NCI-H82 treated with DMSO at 0.1 percent for 48 hours (cell line): ENCODE results near the gene FAM162A.
"Not testable (repeated sequence)": the region's sequence is repeated elsewhere in the genome, so short reads cannot be mapped to it uniquely, and the experiment has no call there.

Source experiments
- DNase-seq: peaks from one replicate; lab custom pipeline; 2025; ENCODE audit not compliant: unreplicated experiment; lab: John Stamatoyannopoulos, UW

Gene FAM162A, protein sequence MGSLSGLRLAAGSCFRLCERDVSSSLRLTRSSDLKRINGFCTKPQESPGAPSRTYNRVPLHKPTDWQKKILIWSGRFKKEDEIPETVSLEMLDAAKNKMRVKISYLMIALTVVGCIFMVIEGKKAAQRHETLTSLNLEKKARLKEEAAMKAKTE

DNA sequence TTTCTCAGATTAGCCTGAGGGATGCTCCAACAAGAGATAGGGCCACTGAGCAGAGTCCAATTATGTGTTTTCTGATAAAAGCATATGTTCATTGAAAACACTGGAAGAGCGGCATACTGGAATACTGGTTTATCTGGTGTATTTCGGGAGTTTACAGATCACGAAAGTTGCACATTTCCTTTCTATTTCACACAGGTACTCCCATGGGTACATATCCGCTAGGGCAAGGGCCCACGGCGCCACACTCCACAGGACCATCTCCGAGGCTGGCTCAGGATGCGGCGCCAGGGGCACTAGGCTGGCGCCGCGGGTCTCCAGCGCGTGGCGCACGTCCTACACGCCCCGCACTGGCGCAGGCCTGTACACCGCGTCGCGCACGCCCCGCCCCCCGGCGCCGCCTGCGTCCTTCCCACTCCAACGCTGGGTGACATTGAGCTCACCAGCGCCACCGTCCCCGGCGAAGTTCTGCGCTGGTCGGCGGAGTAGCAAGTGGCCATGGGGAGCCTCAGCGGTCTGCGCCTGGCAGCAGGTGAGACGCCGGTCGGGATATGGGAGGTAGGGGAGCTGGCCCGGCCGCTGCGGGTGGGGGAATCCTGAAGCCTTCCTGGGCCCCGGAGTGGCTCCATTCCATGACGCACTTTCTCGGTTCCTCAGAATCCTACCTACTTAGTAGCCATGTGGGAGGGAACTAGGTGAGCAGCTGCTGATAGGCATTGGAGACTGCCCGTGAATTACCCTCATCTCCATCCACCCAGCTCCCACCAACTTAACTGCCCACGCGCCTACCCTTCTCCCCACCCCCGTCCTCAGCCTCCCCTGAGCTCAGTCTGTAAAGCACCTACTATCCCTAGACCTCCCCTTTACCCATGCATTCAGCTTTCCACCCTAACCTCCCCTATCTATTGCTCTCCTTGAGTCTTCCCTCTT is at the start of gene FAM162A:
FAM162A (plus strand) TSS at position 412 of the 927 bp plus-strand sequence; CDS start at position 496, 84 bp downstream.
- DNase-seq, result peak; percentile 87

DNA sequence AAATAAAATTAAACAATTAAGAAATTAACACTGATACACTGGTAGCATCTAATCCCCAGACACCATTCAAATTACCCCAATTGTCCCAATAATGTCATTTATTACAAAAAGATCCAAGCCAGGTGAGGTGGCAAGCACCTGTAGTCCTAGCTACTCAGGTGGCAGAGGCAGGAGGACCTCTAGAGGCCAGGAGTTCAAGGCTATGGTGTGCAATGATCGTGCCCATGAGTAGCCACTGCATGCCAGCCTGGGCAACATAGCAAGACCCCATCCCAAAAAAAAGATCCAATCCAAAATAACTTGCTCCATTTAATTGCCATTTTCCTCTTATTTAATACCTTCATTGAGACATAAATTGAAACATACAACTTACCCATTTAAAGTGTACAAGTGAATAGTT is 41.2 kb upstream of the FAM162A start:
- DNase-seq, result no peak

DNA sequence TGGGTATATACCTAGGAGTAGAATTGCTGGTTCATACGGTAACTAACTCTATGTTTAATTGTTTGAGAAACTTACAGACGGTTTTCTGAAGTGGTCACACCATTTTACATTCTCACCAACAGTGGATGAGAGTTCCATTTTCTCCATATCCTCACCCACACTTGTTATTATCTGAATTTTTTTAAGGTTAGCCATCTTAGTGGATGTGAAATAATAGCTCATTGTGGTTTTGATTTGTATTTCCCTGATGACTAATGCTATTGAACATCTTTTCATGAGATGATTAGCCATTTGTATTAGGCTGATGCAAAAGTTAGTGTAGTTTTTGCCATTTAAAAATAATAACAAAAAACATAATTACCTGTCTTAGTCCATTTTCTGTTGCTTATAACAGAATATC is 40.3 kb upstream of the FAM162A start:
- no peak for DNase-seq

DNA sequence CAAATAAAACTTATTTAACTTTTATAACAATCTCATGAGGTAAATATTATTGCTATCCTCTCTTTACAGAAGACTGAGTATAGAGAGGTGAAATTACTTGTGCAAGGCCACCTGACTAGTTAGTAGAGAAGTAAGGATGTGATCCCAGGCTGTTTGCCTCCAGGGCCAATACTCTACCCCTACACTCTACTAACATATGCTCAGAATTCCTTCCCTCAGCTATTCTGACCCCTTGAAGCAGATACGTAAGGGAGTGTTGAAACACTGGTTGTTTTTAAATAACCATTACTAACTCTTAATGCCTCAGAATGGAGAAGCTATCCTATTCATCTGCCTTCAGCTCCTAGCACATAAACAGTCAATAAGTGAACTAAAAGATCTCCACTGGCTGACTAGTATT is 34.8 kb upstream of the FAM162A start:
- no peak for DNase-seq

DNA sequence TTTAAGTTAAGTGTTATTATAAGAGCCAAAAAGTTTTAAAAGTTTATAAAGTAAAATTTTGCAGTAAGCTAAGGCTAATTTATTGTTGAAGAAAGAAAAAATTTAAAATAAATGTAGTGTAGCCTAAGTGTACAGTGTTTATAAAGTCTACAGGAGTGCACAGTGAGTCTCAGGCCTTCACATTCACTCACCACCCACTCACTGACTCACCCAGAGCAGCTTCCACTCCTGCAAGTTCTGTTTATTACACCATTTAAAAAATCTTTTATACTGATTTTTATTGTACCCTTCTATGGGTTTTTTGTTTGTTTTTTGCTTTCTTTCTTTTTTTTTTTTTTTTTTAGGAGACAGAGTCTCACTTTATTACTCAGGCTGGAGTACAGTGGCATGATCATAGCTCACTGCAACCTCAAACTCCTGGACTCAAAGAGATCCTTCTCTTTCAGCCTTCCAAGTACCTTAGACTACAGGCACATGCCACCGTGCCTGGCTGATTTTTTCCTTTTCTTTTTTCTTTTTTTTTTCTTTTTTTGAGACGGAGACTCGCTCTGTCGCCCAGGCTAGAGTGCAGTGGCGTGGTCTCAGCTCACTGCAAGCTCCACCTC is 33.1 kb upstream of the FAM162A start:
- DNase-seq, result no peak

DNA sequence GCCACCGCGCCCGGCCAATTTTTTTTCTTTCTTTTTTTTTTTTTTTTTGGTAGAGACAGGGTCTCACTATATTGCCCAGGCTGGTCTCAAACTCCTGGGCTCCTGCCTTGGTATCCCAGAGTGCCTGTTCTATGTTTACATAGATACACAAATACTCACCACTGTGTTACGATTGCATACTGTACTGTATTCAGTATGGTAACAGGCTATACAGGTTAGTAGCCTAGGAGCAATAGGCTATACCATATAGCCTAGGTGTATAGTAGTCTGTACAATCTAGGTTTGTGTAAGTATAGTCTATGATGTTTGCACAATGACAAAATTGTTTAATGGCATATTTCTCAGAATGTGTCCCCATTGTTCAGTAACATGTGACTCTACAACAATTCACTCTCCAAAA is 32.4 kb upstream of the FAM162A start:
- DNase-seq, result no peak

DNA sequence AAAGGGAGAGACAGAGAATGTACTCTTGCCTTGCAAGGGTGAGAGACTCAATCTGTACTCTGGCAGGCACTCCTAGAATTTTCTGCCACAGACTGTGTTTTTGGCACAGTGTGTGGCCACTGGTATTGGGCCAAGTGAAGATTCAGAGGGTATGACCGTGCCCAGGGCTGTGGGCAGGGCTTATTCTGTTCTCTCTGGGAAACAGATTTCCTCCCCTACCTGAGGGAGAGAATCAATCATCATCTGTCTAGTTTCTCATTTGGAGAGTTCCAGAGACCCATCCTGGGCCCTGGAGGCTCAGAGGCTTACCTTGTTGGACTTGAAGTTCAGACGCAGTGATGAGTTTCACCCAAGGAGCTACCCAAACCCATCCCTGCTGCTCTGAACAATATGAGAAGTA is 30.8 kb upstream of the FAM162A start:
- DNase-seq, result no peak

DNA sequence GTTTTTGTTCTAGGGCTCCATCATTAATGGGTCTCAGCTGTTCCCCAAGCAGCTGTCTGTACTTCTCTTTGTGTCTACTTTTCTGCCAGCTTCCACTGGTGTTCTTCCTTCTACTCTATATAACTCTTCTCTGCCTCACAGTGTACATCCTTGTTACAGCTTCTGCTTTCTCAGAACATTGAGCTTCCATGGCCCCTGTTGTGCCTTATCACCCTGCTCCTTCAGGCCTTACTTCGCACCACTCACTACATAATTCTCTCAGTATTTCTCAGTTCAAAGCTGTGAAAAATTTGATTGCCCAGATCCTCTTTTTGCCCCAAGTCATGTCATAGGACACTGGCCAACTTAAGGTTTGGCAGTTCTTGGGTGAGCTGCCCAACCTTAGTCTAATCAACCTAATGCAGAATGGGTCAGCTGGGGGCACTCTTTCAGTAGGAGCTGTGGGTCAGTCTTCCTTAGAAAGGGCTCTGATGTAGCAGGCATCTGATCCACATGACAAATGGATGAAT is 30.0 kb upstream of the FAM162A start:
- DNase-seq, result no peak

DNA sequence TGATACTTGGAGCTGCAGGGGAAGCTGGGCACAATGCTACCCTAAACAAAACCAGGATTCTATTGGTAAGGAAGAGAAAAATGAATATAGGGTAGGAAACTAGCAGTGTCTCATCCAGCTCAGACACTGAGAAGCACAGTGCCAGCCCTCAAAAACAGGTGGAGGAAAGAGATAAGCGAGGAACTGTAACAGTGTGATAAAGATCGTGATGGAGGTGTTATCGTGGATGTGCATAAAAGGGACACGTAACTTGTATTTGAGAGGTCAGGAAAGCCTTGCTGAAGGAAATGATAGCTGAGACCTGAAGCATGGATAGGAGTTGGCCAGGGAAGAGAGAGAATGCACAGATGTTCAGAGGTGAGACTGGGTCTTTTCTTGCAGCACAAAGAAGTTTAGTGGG is 28.4 kb upstream of the FAM162A start:
- DNase-seq, result no peak

DNA sequence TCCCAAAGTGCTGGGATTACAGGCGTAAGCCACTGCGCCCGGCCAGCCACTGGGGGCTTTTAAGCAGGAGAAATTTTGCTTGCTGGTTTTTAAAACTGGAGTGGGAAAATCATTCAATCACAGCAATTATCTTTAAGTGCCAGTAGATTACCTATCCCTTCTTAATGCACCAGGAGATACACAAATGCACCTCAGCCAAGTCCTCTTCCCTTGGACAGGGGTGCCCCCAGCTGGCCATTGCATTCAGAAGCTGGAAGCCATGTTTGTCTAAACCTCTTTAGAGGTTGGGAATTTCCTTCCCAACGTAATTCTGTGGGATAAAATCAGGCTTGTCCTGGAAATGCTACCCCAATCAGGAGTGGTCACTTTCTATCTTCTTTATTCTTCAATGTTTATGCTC is 27.6 kb upstream of the FAM162A start:
- peak; percentile 33 for DNase-seq

DNA sequence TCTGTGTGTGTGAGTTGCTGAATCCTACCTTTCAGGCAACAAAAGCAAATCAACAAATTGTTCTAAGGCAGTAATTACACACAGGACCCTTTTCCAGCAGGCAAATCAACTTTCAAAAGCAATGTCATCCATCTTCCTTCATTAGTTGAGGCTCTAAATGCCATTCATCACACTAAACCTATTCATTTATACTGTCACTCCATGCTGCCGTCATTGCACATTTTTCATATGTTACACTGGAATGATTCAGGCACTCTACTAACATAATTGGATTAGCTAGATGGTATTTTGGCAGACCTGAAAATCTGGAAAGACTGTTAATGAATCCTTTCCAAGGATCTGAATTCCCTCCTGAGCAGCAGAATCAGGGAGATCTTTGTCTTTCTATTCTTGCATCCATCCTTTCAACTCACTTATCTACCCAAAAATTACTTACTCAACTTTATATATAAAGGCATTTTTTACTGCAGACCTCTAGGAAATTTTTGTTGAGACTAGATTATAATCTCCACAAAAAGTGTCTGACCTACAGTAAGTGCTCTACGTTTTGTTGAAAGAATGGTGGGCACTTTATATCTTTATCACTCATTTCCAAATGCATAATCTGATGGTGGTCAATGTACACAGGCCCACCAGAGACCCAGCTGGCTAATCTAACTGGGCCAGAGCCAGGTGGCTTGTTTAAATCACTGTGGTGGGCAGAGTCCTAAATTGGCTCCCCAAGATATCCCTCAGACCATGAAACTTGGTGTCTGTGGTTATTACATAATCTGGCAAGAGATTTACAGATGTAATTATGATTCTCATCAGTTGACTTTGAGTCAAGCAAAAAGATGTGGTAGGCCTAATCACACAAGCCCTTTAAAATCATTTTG is 25.9 kb upstream of the FAM162A start:
- peak; percentile 46 for DNase-seq

DNA sequence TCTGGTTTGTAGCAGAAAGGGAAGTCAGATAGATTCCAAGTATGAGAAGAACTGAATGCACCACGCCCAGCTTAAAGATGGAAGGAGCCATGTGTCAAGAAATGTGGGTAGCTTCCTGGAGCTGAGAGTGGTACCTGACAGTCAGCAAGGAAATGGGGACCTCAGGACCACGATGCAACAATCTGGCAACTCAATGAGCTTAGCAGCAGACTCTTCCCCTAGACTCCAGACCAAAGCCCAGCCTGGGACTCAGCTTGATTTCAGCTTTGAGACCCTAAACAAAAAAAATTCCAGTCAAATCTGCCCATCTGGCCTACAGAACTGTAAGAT is 25.3 kb upstream of the FAM162A start:
- DNase-seq, result no peak

DNA sequence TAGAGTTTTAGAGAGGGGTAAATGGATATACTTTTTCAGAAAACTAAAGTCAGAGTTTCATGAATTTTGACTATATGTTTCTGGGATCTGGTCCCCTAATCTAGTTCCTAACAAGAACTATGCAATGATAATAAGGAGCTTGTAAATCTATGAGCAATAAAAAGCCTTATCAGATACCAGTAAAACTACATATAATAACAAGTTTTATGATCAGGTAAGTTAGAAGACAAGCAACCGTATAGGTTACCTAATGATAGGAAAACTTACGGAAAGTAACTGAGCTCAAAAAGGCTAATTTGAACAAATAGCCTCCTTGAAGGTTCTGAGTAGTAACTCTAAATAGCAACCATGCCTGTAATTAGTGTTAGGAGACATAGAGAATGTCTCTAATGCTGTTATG is 22.0 kb upstream of the FAM162A start:
- DNase-seq, result no peak

DNA sequence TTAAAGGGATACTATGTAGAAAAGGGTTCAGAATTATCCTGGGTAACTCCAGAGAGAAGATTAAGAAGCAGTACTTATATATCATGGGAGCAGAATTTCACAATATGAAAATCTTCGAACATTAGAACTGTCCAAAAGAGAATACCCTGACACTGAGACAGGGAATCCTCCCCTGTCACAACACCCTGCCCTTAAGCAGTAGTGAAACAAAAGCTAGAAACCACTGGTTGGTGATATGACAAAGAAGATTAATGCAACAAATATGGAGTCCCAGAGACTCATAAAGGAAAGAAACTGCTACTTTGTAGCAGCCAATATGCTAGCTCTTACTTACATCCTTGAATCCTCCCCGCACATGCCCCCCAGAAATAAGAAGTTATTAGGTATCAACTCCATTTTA is 19.5 kb upstream of the FAM162A start:
- no peak for DNase-seq

DNA sequence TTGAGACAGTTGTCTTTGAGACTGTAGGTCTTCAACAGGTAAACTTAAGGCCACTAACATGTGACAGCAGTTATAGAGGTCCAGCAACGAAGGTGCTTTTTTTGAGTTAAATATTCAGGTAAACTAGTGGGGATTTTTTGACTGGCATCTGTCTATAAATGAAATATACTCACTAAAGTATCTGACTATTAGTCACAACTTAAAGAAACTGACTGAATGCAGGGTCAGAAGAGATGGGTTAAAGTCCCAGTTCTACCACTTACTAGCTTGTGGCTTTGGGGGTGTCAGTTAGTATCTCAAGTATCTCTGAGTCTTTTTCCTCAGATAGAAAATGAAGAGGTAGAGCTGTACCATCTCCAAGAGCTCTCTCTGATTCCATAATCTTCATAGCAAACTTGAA is 18.9 kb upstream of the FAM162A start:
- no peak for DNase-seq

DNA sequence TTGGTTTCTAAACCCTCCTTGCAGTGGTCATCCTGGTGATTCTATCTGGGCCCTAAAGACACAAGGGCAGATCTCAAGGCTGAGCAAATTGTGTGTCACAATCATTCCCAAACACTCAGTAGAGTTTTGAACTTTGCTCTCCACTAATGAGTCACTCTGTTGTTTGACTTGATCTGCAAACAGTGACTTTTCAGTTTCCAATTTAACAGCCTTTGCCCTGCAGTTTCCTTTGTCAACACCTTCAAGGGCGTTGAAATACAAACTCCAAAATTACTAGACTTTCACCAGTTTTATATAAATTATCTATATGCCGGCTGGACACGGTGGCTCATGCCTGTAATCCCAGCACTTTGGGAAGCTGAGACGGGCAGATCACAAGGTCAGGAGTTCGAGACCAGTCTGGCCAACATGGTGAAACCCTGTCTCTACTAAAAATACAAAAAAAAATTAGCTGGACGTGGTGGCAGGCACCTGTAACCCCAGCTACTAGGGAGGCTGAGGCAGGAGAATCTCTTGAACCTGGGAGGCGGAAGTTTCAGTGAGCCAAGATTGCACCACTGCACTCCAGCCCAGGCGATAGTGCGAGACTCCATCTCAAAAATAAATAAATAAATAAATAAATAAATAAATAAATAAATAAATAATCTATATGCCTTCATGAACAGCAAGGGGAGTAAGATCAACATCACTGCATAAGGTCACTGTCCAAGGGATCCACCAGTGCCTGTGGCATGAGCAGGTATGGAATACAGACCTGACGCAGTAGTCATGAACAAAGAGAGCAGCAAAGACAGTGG is 18.2 kb upstream of the FAM162A start:
- not testable (repeated sequence) for DNase-seq

DNA sequence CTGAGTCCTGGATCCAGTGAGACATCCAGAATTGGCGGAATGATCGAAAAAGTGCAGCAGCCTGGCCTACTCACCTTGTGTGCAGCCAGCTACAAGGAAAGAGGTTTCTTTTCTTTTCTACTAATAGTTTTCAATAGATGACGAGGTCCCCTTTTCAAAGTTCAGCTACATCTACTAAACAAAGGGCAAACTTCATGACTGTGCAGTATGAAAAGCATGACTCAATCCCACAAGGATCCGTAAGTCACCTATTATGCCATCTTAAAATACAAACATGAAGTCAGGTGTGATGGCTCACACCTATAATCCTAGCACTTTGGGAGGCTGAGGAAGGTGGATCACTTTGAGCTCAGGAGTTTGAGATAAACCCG is 17.6 kb upstream of the FAM162A start:
- no peak for DNase-seq

DNA sequence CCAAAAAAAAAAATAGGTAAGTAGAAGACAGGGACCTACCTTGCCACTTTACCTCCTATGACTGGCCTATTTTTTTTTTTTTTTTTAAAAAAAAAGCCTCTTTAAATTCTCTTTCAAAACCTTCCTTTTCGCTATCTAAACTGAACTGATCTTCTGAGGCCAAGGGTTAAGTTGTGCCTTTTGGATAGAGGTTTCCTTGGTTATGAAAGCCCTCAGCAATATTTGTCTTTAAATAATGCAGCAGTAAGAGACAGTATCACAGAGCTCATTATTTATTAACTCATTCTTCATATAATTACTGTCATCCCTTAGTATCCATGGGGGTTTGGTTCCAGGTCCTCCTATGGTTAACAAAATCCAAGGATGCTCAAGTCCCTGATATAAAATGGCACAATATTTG is 9.9 kb upstream of the FAM162A start:
- DNase-seq, result no peak

DNA sequence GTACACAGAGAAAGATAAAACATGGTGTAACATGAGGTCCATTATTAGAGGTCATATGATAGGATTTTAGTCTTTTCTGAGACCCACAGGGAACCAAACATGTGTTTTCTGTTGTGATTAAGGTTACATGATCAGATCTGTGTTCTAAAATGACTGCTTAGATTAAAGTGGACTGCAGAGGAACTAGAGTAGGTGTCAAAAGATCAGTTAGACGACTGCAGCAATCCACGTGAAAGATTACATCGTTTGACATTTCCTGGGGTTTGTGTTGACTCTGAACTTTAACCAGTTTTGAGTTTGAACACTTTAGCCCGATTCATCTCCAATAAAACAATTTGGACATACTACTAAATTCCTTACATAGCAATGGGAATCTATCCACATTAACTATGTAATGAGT is 6.0 kb upstream of the FAM162A start:
- DNase-seq, result no peak

DNA sequence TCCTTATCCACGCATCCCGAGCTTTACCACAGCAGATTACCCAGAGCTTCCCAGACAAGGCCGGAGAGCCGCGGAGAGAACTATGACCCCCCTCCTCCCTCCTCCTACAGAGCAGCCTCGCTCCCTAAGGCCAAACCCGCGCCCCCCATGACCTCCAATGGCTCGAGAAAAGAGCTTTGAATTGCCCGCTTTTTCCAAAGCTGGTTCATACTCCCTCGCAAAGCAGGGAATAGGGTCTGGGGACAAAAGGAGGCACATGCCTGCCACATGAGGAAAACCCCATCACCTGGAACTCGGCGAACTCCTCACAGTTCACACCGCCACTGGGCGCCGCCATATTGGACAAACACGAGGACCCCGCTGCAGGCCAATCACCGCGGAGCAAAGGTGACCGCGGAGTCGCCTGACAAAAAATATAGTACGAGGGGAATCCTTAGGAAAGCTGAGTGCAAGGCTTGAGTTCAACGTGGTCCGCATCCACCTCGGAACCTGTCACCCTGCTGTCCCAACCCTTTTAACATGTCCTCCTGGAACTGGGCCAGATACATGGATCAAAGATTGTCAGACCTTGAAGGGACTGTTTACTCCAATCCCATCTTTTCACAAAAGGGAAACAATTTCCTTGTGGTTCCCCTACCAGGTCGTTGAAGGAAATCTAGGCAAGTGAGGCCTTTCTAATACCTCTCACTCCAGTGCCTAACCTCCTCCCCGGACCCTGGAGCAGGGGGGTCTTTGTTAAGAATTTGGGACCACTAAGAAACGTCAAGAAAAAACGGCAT is 905 bp upstream of the FAM162A start, which contains the start of gene MIX23:
MIX23 (minus strand) TSS at position 344 of the 779 bp plus-strand sequence; CDS start at position 337, 7 bp downstream.
- DNase-seq, result peak; percentile 87
